IPS-20b (cell line): ENCODE measurements around the gene C6orf132.
A peak's percentile ranks its signal among the peaks of the same experiment; 100 is the strongest.

Experiments used
- H3K27ac ChIP-seq: one replicate; pipeline ENCODE4 v1.5.1; 2013; ENCODE audit warnings: low read length
- H3K27me3 ChIP-seq: 2 replicates; pipeline ENCODE4 v1.6.1; 2013; ENCODE audit warnings: mild to moderate bottlenecking, low read length, inconsistent platforms; ENCODE audit not compliant: insufficient read depth
- H3K36me3 ChIP-seq: 2 replicates; pipeline ENCODE4 v1.6.1; 2013; ENCODE audit warnings: low read depth, mild to moderate bottlenecking, inconsistent platforms, low read length, moderate library complexity; ENCODE audit not compliant: insufficient read depth
- H3K4me1 ChIP-seq: 2 replicates; pipeline ENCODE4 v1.6.1; 2013; ENCODE audit warnings: mild to moderate bottlenecking, control low read depth, inconsistent platforms, low read length, moderate library complexity; ENCODE audit not compliant: insufficient read depth
- H3K4me3 ChIP-seq: 2 replicates; pipeline ENCODE4 v1.5.1; 2013; ENCODE audit warnings: mild to moderate bottlenecking, low read length, inconsistent platforms
- H3K9ac ChIP-seq: 2 replicates; pipeline ENCODE4 v1.6.1; 2013; ENCODE audit warnings: low read depth, mild to moderate bottlenecking, inconsistent platforms, low read length, moderate library complexity
- H3K9me3 ChIP-seq: 2 replicates; pipeline ENCODE4 v1.6.1; 2013; ENCODE audit warnings: mild to moderate bottlenecking, low read depth, low read length, inconsistent platforms; ENCODE audit not compliant: insufficient read depth

Gene C6orf132

GRCh38 chr6:42117843-42118161 lies 24.6 kb downstream of the C6orf132 start:
- no peak overlapping the region for H3K9ac ChIP-seq
- H3K4me1 ChIP-seq: no peaks in the 10 kb centered on the region
- no peaks in the 10 kb centered on the region for H3K27me3 ChIP-seq
- H3K36me3 ChIP-seq: peaks cover 20% of the 10 kb centered on the region
- H3K27ac ChIP-seq: no peak overlapping the region
- H3K9me3 ChIP-seq: no peaks in the 10 kb centered on the region
- H3K4me3 ChIP-seq: no peak overlapping the region

GRCh38 chr6:42113936-42114636 lies 28.3 kb downstream of the C6orf132 start:
- no peak overlapping the region for H3K9ac ChIP-seq
- no peaks in the 10 kb centered on the region for H3K9me3 ChIP-seq
- H3K27me3 ChIP-seq: no peaks in the 10 kb centered on the region
- H3K4me3 ChIP-seq: no peak overlapping the region
- no peak overlapping the region for H3K27ac ChIP-seq
- H3K4me1 ChIP-seq: no peaks in the 10 kb centered on the region
- H3K36me3 ChIP-seq: peaks cover 28% of the 10 kb centered on the region

GRCh38 chr6:42112351-42112750 lies 30.1 kb downstream of the C6orf132 start:
- Histone ChIP-seq H3K36me3 (peaks cover 36% of the 10 kb centered on the region), H3K4me3 (no peak overlapping the region), H3K9ac (no peak overlapping the region), H3K9me3 (no peaks in the 10 kb centered on the region), H3K4me1 (no peaks in the 10 kb centered on the region), H3K27ac (no peak overlapping the region), H3K27me3 (no peaks in the 10 kb centered on the region)

- no peaks in the 10 kb centered on the region for H3K4me1 ChIP-seq
- H3K36me3 ChIP-seq: peaks cover 40% of the 10 kb centered on the region
- H3K9me3 ChIP-seq: no peaks in the 10 kb centered on the region
- no peaks in the 10 kb centered on the region for H3K27me3 ChIP-seq
- H3K4me3 ChIP-seq: no peak overlapping the region
- no peak overlapping the region for H3K9ac ChIP-seq
- no peak overlapping the region for H3K27ac ChIP-seq
These were observed 31.7 kb downstream of the C6orf132 start for GRCh38 chr6:42110683-42111082.

GRCh38 chr6:42108071-42108470 lies 34.3 kb downstream of the C6orf132 start:
- no peaks in the 10 kb centered on the region for H3K9me3 ChIP-seq
- no peak overlapping the region for H3K4me3 ChIP-seq
- H3K27me3 ChIP-seq: peaks cover 3% of the 10 kb centered on the region; the same call in 1 of the 2 replicates
- H3K4me1 ChIP-seq: peaks cover 4% of the 10 kb centered on the region; the same call in 1 of the 2 replicates
- H3K27ac ChIP-seq: no peak overlapping the region
- H3K9ac ChIP-seq: no peak overlapping the region
- H3K36me3 ChIP-seq: peaks cover 51% of the 10 kb centered on the region

GRCh38 chr6:42106112-42107023 lies 36.1 kb downstream of the C6orf132 start:
- H3K27me3 ChIP-seq: peaks cover 7% of the 10 kb centered on the region; the same call in 1 of the 2 replicates
- H3K4me3 ChIP-seq: no peak overlapping the region
- H3K4me1 ChIP-seq: peaks cover 4% of the 10 kb centered on the region; the same call in 1 of the 2 replicates
- peaks cover 49% of the 10 kb centered on the region for H3K36me3 ChIP-seq
- no peak overlapping the region for H3K9ac ChIP-seq
- no peaks in the 10 kb centered on the region for H3K9me3 ChIP-seq
- no peak overlapping the region for H3K27ac ChIP-seq

- Histone ChIP-seq H3K36me3 (peaks cover 52% of the 10 kb centered on the region), H3K27me3 (peaks cover 7% of the 10 kb centered on the region; the same call in 1 of the 2 replicates), H3K9ac (no peak overlapping the region), H3K4me3 (no peak overlapping the region), H3K27ac (no peak overlapping the region), H3K9me3 (no peaks in the 10 kb centered on the region), H3K4me1 (peaks cover 4% of the 10 kb centered on the region; the same call in 1 of the 2 replicates)
These were observed 36.7 kb downstream of the C6orf132 start for GRCh38 chr6:42105709-42106108.

GRCh38 chr6:42105156-42105648 lies 37.2 kb downstream of the C6orf132 start:
- Histone ChIP-seq H3K4me3 (no peak overlapping the region), H3K27ac (no peak overlapping the region), H3K4me1 (peaks cover 4% of the 10 kb centered on the region; the same call in 1 of the 2 replicates), H3K9ac (peak overlapping the region; percentile 54; the same call in 1 of the 2 replicates), H3K36me3 (peaks cover 48% of the 10 kb centered on the region), H3K9me3 (no peaks in the 10 kb centered on the region), H3K27me3 (peaks cover 7% of the 10 kb centered on the region; the same call in 1 of the 2 replicates)

GRCh38 chr6:42104804-42105125 lies 37.7 kb downstream of the C6orf132 start:
- H3K36me3 ChIP-seq: peaks cover 44% of the 10 kb centered on the region
- peaks cover 4% of the 10 kb centered on the region; the same call in 1 of the 2 replicates for H3K4me1 ChIP-seq
- H3K9me3 ChIP-seq: no peaks in the 10 kb centered on the region
- H3K9ac ChIP-seq: peak overlapping the region; percentile 54; the same call in 1 of the 2 replicates
- H3K27me3 ChIP-seq: peaks cover 7% of the 10 kb centered on the region; the same call in 1 of the 2 replicates
- no peak overlapping the region for H3K27ac ChIP-seq
- peak overlapping the region; percentile 52; the same call in 1 of the 2 replicates for H3K4me3 ChIP-seq

- Histone ChIP-seq H3K4me1 (peaks cover 4% of the 10 kb centered on the region; the same call in 1 of the 2 replicates), H3K9me3 (no peaks in the 10 kb centered on the region), H3K36me3 (peaks cover 39% of the 10 kb centered on the region), H3K27me3 (peaks cover 8% of the 10 kb centered on the region; the same call in 1 of the 2 replicates), H3K9ac (peak overlapping the region; percentile 54; the same call in 1 of the 2 replicates), H3K27ac (no peak overlapping the region), H3K4me3 (peak overlapping the region; percentile 52; the same call in 1 of the 2 replicates)
These were observed 38.2 kb downstream of the C6orf132 start for GRCh38 chr6:42104095-42104803.

GRCh38 chr6:42103753-42104094 lies 38.7 kb downstream of the C6orf132 start:
- H3K4me3 ChIP-seq: peak overlapping the region; percentile 52; the same call in 1 of the 2 replicates
- H3K27ac ChIP-seq: no peak overlapping the region
- H3K36me3 ChIP-seq: peaks cover 35% of the 10 kb centered on the region
- peaks cover 4% of the 10 kb centered on the region; the same call in 1 of the 2 replicates for H3K4me1 ChIP-seq
- peaks cover 14% of the 10 kb centered on the region for H3K27me3 ChIP-seq
- peak overlapping the region; percentile 45; the same call in 1 of the 2 replicates for H3K9ac ChIP-seq
- no peaks in the 10 kb centered on the region for H3K9me3 ChIP-seq
